Measurements from ENCODE around the gene SCAANT1.

Gene SCAANT1

GRCh38 chr3:63946753-63947152 lies 34.6 kb upstream of the SCAANT1 start:
- Histone ChIP-seq H2AFZ (ENCODE audit: low read depth, low read length, severe bottlenecking) (no peak overlapping the region), H3K27ac (ENCODE audit: low read depth, low read length) (no peak overlapping the region), H3K79me2 (ENCODE audit: insufficient read depth, low read length) (peaks cover 58% of the 10 kb centered on the region), H3K9me2 (replicated peaks; ENCODE audit: insufficient read depth, low read length) (no peaks in the 10 kb centered on the region), H3K9me3 (ENCODE audit: insufficient read depth, low read length) (no peaks in the 10 kb centered on the region), H3K4me2 (ENCODE audit: low read depth, low read length, poor library complexity, severe bottlenecking) (no peak overlapping the region), H3K36me3 (ENCODE audit: low read length) (no peaks in the 10 kb centered on the region), H3K4me3 (ENCODE audit: insufficient read depth, low read length, poor library complexity, severe bottlenecking) (no peak overlapping the region), H3K9ac (ENCODE audit: low read length) (no peak overlapping the region), H3F3A (ENCODE audit: insufficient read depth) (peaks cover 5% of the 10 kb centered on the region; the same call in 1 of the 2 replicates), H4K20me1 (ENCODE audit: low read depth, low read length) (peaks cover 8% of the 10 kb centered on the region; the same call in 1 of the 2 replicates), H3K27me3 (ENCODE audit: low read length) (no peaks in the 10 kb centered on the region)
- TF ChIP-seq EZH2phosphoT487 (conservative IDR thresholded peaks at IDR 0.05; ENCODE audit: low read length) (no peak), CTCF (IDR thresholded peaks at IDR 0.05; ENCODE audit: insufficient read depth, low read length, poor library complexity, severe bottlenecking) (no peak)

GRCh38 chr3:63945558-63946096 lies 33.4 kb upstream of the SCAANT1 start:
- no peaks in the 10 kb centered on the region; the same call in 1 of the 2 replicates for H3F3A ChIP-seq (ENCODE audit: insufficient read depth)

DNA sequence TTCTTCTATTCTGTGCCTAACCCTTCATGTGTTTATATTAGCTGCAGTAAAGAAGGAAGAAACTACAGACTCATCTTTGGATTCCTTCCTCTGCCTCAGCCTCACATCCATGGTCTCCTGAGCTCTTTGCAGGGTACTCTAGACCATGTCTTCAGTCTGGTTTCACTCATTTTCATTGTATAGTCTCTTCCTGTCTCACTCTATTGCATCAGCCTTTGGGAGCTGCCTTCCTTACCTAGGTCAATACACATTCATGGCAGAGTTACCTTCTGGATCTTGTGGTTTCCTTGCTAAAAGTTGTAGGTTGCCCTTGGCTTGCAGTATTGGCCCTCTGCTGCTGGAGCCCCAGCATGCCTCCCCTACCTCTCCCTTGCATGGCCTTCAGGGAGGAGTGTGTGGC lies 31.5 kb upstream of the SCAANT1 start:
- H3K36me3 ChIP-seq (ENCODE audit: low read length): no peaks in the 10 kb centered on the region
- no peaks in the 10 kb centered on the region for H3F3A ChIP-seq (ENCODE audit: insufficient read depth)
- H3K79me2 ChIP-seq (ENCODE audit: insufficient read depth, low read length): peaks cover 71% of the 10 kb centered on the region
- TF ChIP-seq EZH2phosphoT487 (conservative IDR thresholded peaks at IDR 0.05; ENCODE audit: low read length) (no peak), CTCF (IDR thresholded peaks at IDR 0.05; ENCODE audit: insufficient read depth, low read length, poor library complexity, severe bottlenecking) (no peak)
- H3K9me2 ChIP-seq (replicated peaks; ENCODE audit: insufficient read depth, low read length): no peaks in the 10 kb centered on the region
- no peak overlapping the region for H3K9ac ChIP-seq (ENCODE audit: low read length)
- no peaks in the 10 kb centered on the region for H3K9me3 ChIP-seq (ENCODE audit: insufficient read depth, low read length)
- no peak overlapping the region for H3K4me3 ChIP-seq (ENCODE audit: insufficient read depth, low read length, poor library complexity, severe bottlenecking)
- H2AFZ ChIP-seq (ENCODE audit: low read depth, low read length, severe bottlenecking): no peak overlapping the region
- no peak overlapping the region for H3K4me2 ChIP-seq (ENCODE audit: low read depth, low read length, poor library complexity, severe bottlenecking)
- no peak overlapping the region for H3K27ac ChIP-seq (ENCODE audit: low read depth, low read length)
- H4K20me1 ChIP-seq (ENCODE audit: low read depth, low read length): peaks cover 13% of the 10 kb centered on the region; the same call in 1 of the 2 replicates
- H3K27me3 ChIP-seq (ENCODE audit: low read length): no peaks in the 10 kb centered on the region

More at GRCh38 chr3:63945558-63946096, 33.4 kb upstream of the SCAANT1 start:
- Histone ChIP-seq H2AFZ (ENCODE audit: low read depth, low read length, severe bottlenecking) (no peak overlapping the region), H3K4me2 (ENCODE audit: low read depth, low read length, poor library complexity, severe bottlenecking) (no peak overlapping the region), H3K9me2 (replicated peaks; ENCODE audit: insufficient read depth, low read length) (no peaks in the 10 kb centered on the region), H4K20me1 (ENCODE audit: low read depth, low read length) (peaks cover 9% of the 10 kb centered on the region; the same call in 1 of the 2 replicates), H3K4me3 (ENCODE audit: insufficient read depth, low read length, poor library complexity, severe bottlenecking) (no peak overlapping the region), H3K27me3 (ENCODE audit: low read length) (no peaks in the 10 kb centered on the region), H3K79me2 (ENCODE audit: insufficient read depth, low read length) (peaks cover 63% of the 10 kb centered on the region), H3K36me3 (ENCODE audit: low read length) (no peaks in the 10 kb centered on the region), H3K9ac (ENCODE audit: low read length) (no peak overlapping the region), H3K9me3 (ENCODE audit: insufficient read depth, low read length) (no peaks in the 10 kb centered on the region), H3K27ac (ENCODE audit: low read depth, low read length) (no peak overlapping the region)
- TF ChIP-seq CTCF (IDR thresholded peaks at IDR 0.05; ENCODE audit: insufficient read depth, low read length, poor library complexity, severe bottlenecking): no peak
